ENCODE results near the gene GOLGA6D. TPM values are rescaled to one million over a fixed set of nuclear protein-coding genes. Genes with fewer than 3 reads are reported as not detected.

The GOLGA6D gene
- total RNA-seq: not detected in 2 replicates

GRCh38 chr15:75282572-75282971 lies at the start of gene GOLGA6D:
Gene GOLGA6D (plus strand): TSS chr15:75282835. CDS start chr15:75282876, 41 bp downstream.

GRCh38 chr15:75258034-75258433 lies 24.6 kb upstream of the GOLGA6D start, which contains the start of gene GOLGA6C:
Gene GOLGA6C (plus strand): TSS chr15:75258334. CDS start chr15:75258599, 265 bp downstream.

GRCh38 chr15:75335705-75336355 lies 53.2 kb downstream of the GOLGA6D start, which contains the start of gene COMMD4:
Gene COMMD4 (plus strand): TSS chr15:75336063. CDS start chr15:75336090, 27 bp downstream.

Other genes starting within 250 kb of the GOLGA6D start
- gene C15orf39, start 81.0 kb upstream of the GOLGA6D start, total RNA-seq: 8.7 and 13.2 TPM in 2 replicates
- not detected in 2 replicates for gene GOLGA6C, start 24.5 kb upstream of the GOLGA6D start, total RNA-seq
- 82.4 and 108 TPM in 2 replicates for gene COMMD4, start 53.2 kb downstream of the GOLGA6D start, total RNA-seq
- gene NEIL1, start 64.2 kb downstream of the GOLGA6D start, total RNA-seq: 1.6 and 19.8 TPM in 2 replicates
- 56.0 and 82.2 TPM in 2 replicates for gene MAN2C1, start 85.8 kb downstream of the GOLGA6D start, total RNA-seq
- 30.4 and 30.5 TPM in 2 replicates for gene SIN3A, start 168.9 kb downstream of the GOLGA6D start, total RNA-seq